Measurements from ENCODE around the gene TSC2. TPM values are rescaled to one million over a fixed set of nuclear protein-coding genes. Genes with fewer than 3 reads are reported as not detected.

TSC2 gene
- total RNA-seq, 1 experiment from 2014 or later, result 109 TPM

- Mint-ChIP-seq H3K4me3 (ENCODE audit: unreplicated experiment) (no peak overlapping the region), H3K27ac (ENCODE audit: unreplicated experiment) (no peak overlapping the region), H3K4me1 (ENCODE audit: low read depth, unreplicated experiment) (peaks cover 7% of the 10 kb centered on the region), H3K9me3 (ENCODE audit: unreplicated experiment) (no peaks in the 10 kb centered on the region), H3K36me3 (ENCODE audit: insufficient read depth, unreplicated experiment) (peaks cover 16% of the 10 kb centered on the region), H3K27me3 (ENCODE audit: insufficient read depth, unreplicated experiment) (no peaks in the 10 kb centered on the region)
- peaks cover 22% of the 10 kb centered on the region for H3K4me1 ChIP-seq
- no peak for TF ChIP-seq CTCF (IDR thresholded peaks at IDR 0.05; ENCODE audit: insufficient read depth in 1 of 2, low read depth in 1 of 2, low read length in 1 of 2, severe bottlenecking in 1 of 2, unreplicated experiment in 1 of 2)
- CTCF ChIA-PET, result no interaction called here
- no peaks in the 10 kb centered on the region for H3K36me3 ChIP-seq (ENCODE audit: control insufficient read depth, insufficient read depth, low read length)
- DNase-seq, result peak; percentile 35 to 57
- no peak overlapping the region for H3K4me3 ChIP-seq (ENCODE audit: low read depth, low read length)
- H3K9me3 ChIP-seq, result no peaks in the 10 kb centered on the region
- H3K27me3 ChIP-seq (replicated peaks; ENCODE audit: control insufficient read depth, insufficient read depth, low read length), result no peaks in the 10 kb centered on the region
- POLR2A ChIA-PET, result interaction anchor here (0.6 kb wide), 2 partner anchors 12 to 175 kb away, joined by 4 to 6 read pairs; partner anchors contain the start of genes NHERF2 and PGP
- no TSS peak for BruUV-seq (replicated peaks)
- intact Hi-C loops (cut with micrococcal nuclease; ENCODE audit: unreplicated experiment), result no loop called here
Observed at GRCh38 chr16:2039274-2040031, 8.3 kb upstream of the TSC2 start.

- Mint-ChIP-seq H3K36me3 (ENCODE audit: insufficient read depth, unreplicated experiment) (peaks cover 16% of the 10 kb centered on the region), H3K4me3 (ENCODE audit: unreplicated experiment) (no peak overlapping the region), H3K27ac (ENCODE audit: unreplicated experiment) (no peak overlapping the region), H3K4me1 (ENCODE audit: low read depth, unreplicated experiment) (peaks cover 7% of the 10 kb centered on the region), H3K9me3 (ENCODE audit: unreplicated experiment) (no peaks in the 10 kb centered on the region), H3K27me3 (ENCODE audit: insufficient read depth, unreplicated experiment) (no peaks in the 10 kb centered on the region)
- ChIA-PET POLR2A (interaction anchor here (0.6 kb wide), 4 partner anchors 13 to 174 kb away, joined by 3 to 6 read pairs (median 4); partner anchors contain the start of genes NHERF2 and PGP), CTCF (interaction anchor here (0.5 to 0.6 kb wide), 2 partner anchors 101 to 216 kb away, joined by 3 read pairs; no protein-coding TSS in a partner anchor)
- H3K4me1 ChIP-seq, result peaks cover 17% of the 10 kb centered on the region
- DNase-seq, result no peak
- BruUV-seq (replicated peaks), result no TSS peak
- H3K27me3 ChIP-seq (replicated peaks; ENCODE audit: control insufficient read depth, insufficient read depth, low read length), result no peaks in the 10 kb centered on the region
- no peaks in the 10 kb centered on the region for H3K36me3 ChIP-seq (ENCODE audit: control insufficient read depth, insufficient read depth, low read length)
- H3K4me3 ChIP-seq (ENCODE audit: low read depth, low read length), result no peak overlapping the region
- no peaks in the 10 kb centered on the region for H3K9me3 ChIP-seq
- TF ChIP-seq CTCF (IDR thresholded peaks at IDR 0.05; ENCODE audit: insufficient read depth in 1 of 2, low read depth in 1 of 2, low read length in 1 of 2, severe bottlenecking in 1 of 2, unreplicated experiment in 1 of 2), result no peak
- intact Hi-C loops (cut with micrococcal nuclease; ENCODE audit: unreplicated experiment), result no loop called here
Observed at GRCh38 chr16:2040041-2040786, 7.6 kb upstream of the TSC2 start.

- Mint-ChIP-seq H3K4me3 (ENCODE audit: unreplicated experiment) (no peak overlapping the region), H3K9me3 (ENCODE audit: unreplicated experiment) (no peaks in the 10 kb centered on the region), H3K27me3 (ENCODE audit: insufficient read depth, unreplicated experiment) (no peaks in the 10 kb centered on the region), H3K36me3 (ENCODE audit: insufficient read depth, unreplicated experiment) (peaks cover 16% of the 10 kb centered on the region), H3K4me1 (ENCODE audit: low read depth, unreplicated experiment) (peaks cover 7% of the 10 kb centered on the region), H3K27ac (ENCODE audit: unreplicated experiment) (no peak overlapping the region)
- no peak for TF ChIP-seq CTCF (IDR thresholded peaks at IDR 0.05; ENCODE audit: insufficient read depth in 1 of 2, low read depth in 1 of 2, low read length in 1 of 2, severe bottlenecking in 1 of 2, unreplicated experiment in 1 of 2)
- BruUV-seq (replicated peaks), result no TSS peak
- no peak for DNase-seq
- Histone ChIP-seq H3K4me3 (ENCODE audit: low read depth, low read length) (no peak overlapping the region), H3K9me3 (no peaks in the 10 kb centered on the region), H3K4me1 (peaks cover 10% of the 10 kb centered on the region), H3K27me3 (replicated peaks; ENCODE audit: control insufficient read depth, insufficient read depth, low read length) (no peaks in the 10 kb centered on the region), H3K36me3 (ENCODE audit: control insufficient read depth, insufficient read depth, low read length) (no peaks in the 10 kb centered on the region)
- CTCF ChIA-PET, result interaction anchor here (0.5 kb wide), 1 partner anchor 217 kb away, joined by 3 read pairs; no protein-coding TSS in a partner anchor
- POLR2A ChIA-PET, result interaction anchor here (0.6 to 0.7 kb wide), 2 partner anchors 50 to 76 kb away, joined by 3 to 4 read pairs; partner anchors contain the start of gene RPS2
- intact Hi-C loops (cut with micrococcal nuclease; ENCODE audit: unreplicated experiment), result no loop called here
Observed at GRCh38 chr16:2040787-2041522, 6.8 kb upstream of the TSC2 start.
